H9 (cell line): ENCODE data around the gene PFDN2. TPM values are rescaled to one million over a fixed set of nuclear protein-coding genes. Genes with fewer than 3 reads are reported as not detected.

ENCODE experiments used
- DNase-seq: peaks from one replicate; pipeline ENCODE4 v3.0.0-alpha.2; 2017
- H2AFZ ChIP-seq: one replicate; pipeline ENCODE4 v1.6.1; 2013; ENCODE audit warnings: mild to moderate bottlenecking, low read length, control low read depth, moderate library complexity
- H2AK5ac ChIP-seq: 2 replicates; pipeline ENCODE4 v1.6.1; 2013; ENCODE audit warnings: low read length, control low read depth, mixed read lengths; ENCODE audit not compliant: insufficient read length
- H2BK120ac ChIP-seq: one replicate; pipeline ENCODE4 v1.6.1; 2013; ENCODE audit warnings: low read depth, mild to moderate bottlenecking, low read length, control low read depth, inconsistent platforms; ENCODE audit not compliant: poor library complexity, severe bottlenecking
- H2BK12ac ChIP-seq: 2 replicates; pipeline ENCODE4 v1.6.1; 2013; ENCODE audit warnings: low read length, control low read depth, mixed read lengths, low read depth; ENCODE audit not compliant: insufficient read length
- H2BK15ac ChIP-seq: 2 replicates; pipeline ENCODE4 v1.6.1; 2013; ENCODE audit warnings: low read depth, low read length, control low read depth
- H2BK20ac ChIP-seq: one replicate; pipeline ENCODE4 v1.6.1; 2013; ENCODE audit warnings: low read depth, mild to moderate bottlenecking, low read length, control low read depth, inconsistent platforms; ENCODE audit not compliant: poor library complexity, severe bottlenecking
- H2BK5ac ChIP-seq: 2 replicates; pipeline ENCODE4 v1.6.1; 2013; ENCODE audit warnings: low read length, control low read depth, mixed read lengths; ENCODE audit not compliant: insufficient read length
- H3K14ac ChIP-seq: 2 replicates; pipeline ENCODE4 v1.6.1; 2013; ENCODE audit warnings: low read length, control low read depth; ENCODE audit not compliant: insufficient read depth
- H3K18ac ChIP-seq: 2 replicates; pipeline ENCODE4 v1.6.1; 2013; ENCODE audit warnings: low read depth, mild to moderate bottlenecking, mixed read lengths, low read length, control low read depth; ENCODE audit not compliant: insufficient read length
- H3K23ac ChIP-seq: 2 replicates; pipeline ENCODE4 v1.6.1; 2013; ENCODE audit warnings: low read length, control low read depth, mixed read lengths, low read depth; ENCODE audit not compliant: insufficient read length
- H3K23me2 ChIP-seq: 2 replicates; pipeline ENCODE4 v1.6.1; 2013; ENCODE audit warnings: low read depth, mild to moderate bottlenecking, mixed read lengths, low read length, control low read depth; ENCODE audit not compliant: insufficient read length, poor library complexity, severe bottlenecking
- H3K27ac ChIP-seq: 2 replicates; pipeline ENCODE4 v1.5.1; 2013; ENCODE audit warnings: low read length, control low read depth, mixed read lengths, low read depth; ENCODE audit not compliant: insufficient read length
- H3K27me3 ChIP-seq: 2 replicates; pipeline ENCODE4 v1.6.1; 2013; ENCODE audit warnings: low read length, control low read depth, inconsistent platforms; ENCODE audit not compliant: insufficient read depth
- H3K4ac ChIP-seq: 2 replicates; pipeline ENCODE4 v1.6.1; 2013; ENCODE audit warnings: low read depth, mild to moderate bottlenecking, control low read depth, inconsistent platforms, low read length, moderate library complexity
- H3K4me1 ChIP-seq: 2 replicates; pipeline ENCODE4 v1.6.1; 2013; ENCODE audit warnings: low read length, control low read depth, inconsistent platforms; ENCODE audit not compliant: insufficient read depth
- H3K4me2 ChIP-seq: 2 replicates; pipeline ENCODE4 v1.6.1; 2013; ENCODE audit warnings: low read length, control low read depth, mixed read lengths; ENCODE audit not compliant: insufficient read length, insufficient read depth
- H3K56ac ChIP-seq: 2 replicates; pipeline ENCODE4 v1.6.1; 2013; ENCODE audit warnings: low read depth, mild to moderate bottlenecking, mixed read lengths, low read length, control low read depth; ENCODE audit not compliant: insufficient read length
- H3K79me1 ChIP-seq: 2 replicates; pipeline ENCODE4 v1.6.1; 2013; ENCODE audit warnings: low read depth, mild to moderate bottlenecking, moderate library complexity, low read length, control low read depth, inconsistent platforms; ENCODE audit not compliant: insufficient read depth, poor library complexity, severe bottlenecking
- H3K79me2 ChIP-seq: 2 replicates; pipeline ENCODE4 v1.6.1; 2013; ENCODE audit warnings: low read length, control low read depth, inconsistent platforms; ENCODE audit not compliant: insufficient read depth
- H3K9ac ChIP-seq: 2 replicates; pipeline ENCODE4 v1.6.1; 2013; ENCODE audit warnings: low read length, control low read depth, mixed read lengths; ENCODE audit not compliant: insufficient read length; ENCODE audit errors: extremely low read depth
- H3K9me3 ChIP-seq: one replicate; pipeline ENCODE4 v1.6.1; 2013; ENCODE audit warnings: low read depth, low read length, inconsistent platforms; ENCODE audit not compliant: control insufficient read depth
- H3T11ph ChIP-seq: one replicate; pipeline ENCODE4 v1.6.1; 2013; ENCODE audit warnings: mild to moderate bottlenecking, low read length, control low read depth, inconsistent platforms
- H4K20me1 ChIP-seq: one replicate; pipeline ENCODE4 v1.6.1; 2013; ENCODE audit not compliant: control insufficient read depth, insufficient read length, insufficient read depth
- H4K5ac ChIP-seq: 2 replicates; pipeline ENCODE4 v1.6.1; 2013; ENCODE audit warnings: low read depth, mild to moderate bottlenecking, mixed read lengths, low read length, control low read depth; ENCODE audit not compliant: insufficient read length
- H4K8ac ChIP-seq: replicated peaks from 2 replicates; pipeline ENCODE4 v1.6.1; 2013; ENCODE audit warnings: low read length, control low read depth, mixed read lengths, low read depth; ENCODE audit not compliant: insufficient read length
- H4K91ac ChIP-seq: 2 replicates; pipeline ENCODE4 v1.6.1; 2013; ENCODE audit warnings: low read depth, mild to moderate bottlenecking, moderate library complexity, mixed read lengths, low read length, control low read depth; ENCODE audit not compliant: insufficient read length
- H3K27ac Mint-ChIP-seq, 3 experiments: 2 replicates in 2 of 3; 3 replicates in 1 of 3; pipeline ENCODE4 v1.8.0; 2020 to 2021; ENCODE audit warnings: mixed read lengths in 3 of 3, mild to moderate bottlenecking in 1 of 3, moderate library complexity in 1 of 3
- H3K27me3 Mint-ChIP-seq: 2 replicates; pipeline ENCODE4 v1.8.0; 2021; ENCODE audit warnings: low read depth, mild to moderate bottlenecking, moderate library complexity, mixed read lengths
- H3K36me3 Mint-ChIP-seq, 3 experiments: 2 replicates in 2 of 3; 3 replicates in 1 of 3; pipeline ENCODE4 v1.8.0; 2020 to 2021; ENCODE audit warnings: low read depth in 3 of 3, mixed read lengths in 3 of 3; ENCODE audit not compliant: insufficient read depth in 1 of 3
- H3K4me1 Mint-ChIP-seq, 2 experiments: 2 replicates each; pipeline ENCODE4 v1.8.0; 2020; ENCODE audit warnings: mixed read lengths in 2 of 2
- H3K4me3 Mint-ChIP-seq, 2 experiments: 2 replicates in 1 of 2; 3 replicates in 1 of 2; pipeline ENCODE4 v1.8.0; 2020 to 2021; ENCODE audit warnings: mild to moderate bottlenecking in 2 of 2, mixed read lengths in 2 of 2, moderate library complexity in 1 of 2
- H3K9me3 Mint-ChIP-seq, 2 experiments: 2 replicates in 1 of 2; 3 replicates in 1 of 2; pipeline ENCODE4 v1.8.0; 2020; ENCODE audit warnings: mild to moderate bottlenecking in 2 of 2, mixed read lengths in 2 of 2, moderate library complexity in 1 of 2
- CTCF ChIP-seq: fragments of 200-600 bp; sonication (generic); conservative IDR thresholded peaks from 3 replicates; pipeline ENCODE4 v1.8.0; 2021; ENCODE audit warnings: antibody characterized with exemption, mild to moderate bottlenecking
- WGBS: extraction: QIAGEN DNeasy Blood & Tissue Kit; methylation state at CpG from one replicate; pipeline ENCODE4 v1.1.7; 2013; ENCODE audit warnings: missing lambda C conversion rate, low lambda C conversion rate, mixed read lengths; ENCODE audit not compliant: insufficient read length; ENCODE audit errors: extremely low coverage; 5-methylcytosine and 5-hydroxymethylcytosine counted together
- total RNA-seq: library from RNA; stranded (reverse); gene quantifications from 2 replicates; pipeline ENCODE4 v1.2.1, GENCODE V29; 2021

The PFDN2 gene
- total RNA-seq, 1 experiment from 2014 or later, result 71.8 TPM

GRCh38 chr1:161165742-161166668, 48.2 kb upstream of the PFDN2 start, which contains the start of gene PPOX:
Gene PPOX (plus strand): TSS chr1:161166426. CDS start chr1:161166848, 422 bp downstream.
- H3K14ac ChIP-seq, result peak within 1 kb of the TSS; percentile 32; the same call in 1 of the 2 replicates
- no peaks in the 10 kb centered on the region for H3K9me3 ChIP-seq
- no peak within 1 kb of the TSS for H4K91ac ChIP-seq
- H2BK15ac ChIP-seq, result no peak within 1 kb of the TSS
- no peaks in the 10 kb centered on the region for H3K4me1 ChIP-seq
- H4K5ac ChIP-seq, result no peak within 1 kb of the TSS
- no peak within 1 kb of the TSS for H3K23ac ChIP-seq
- no peak within 1 kb of the TSS for H3T11ph ChIP-seq
- H3K27ac Mint-ChIP-seq, result peak within 1 kb of the TSS; percentile 79 to 98 (median 97)
- peak; percentile 60 for TF ChIP-seq CTCF
- H4K8ac ChIP-seq, result no peak within 1 kb of the TSS
- peaks cover 11% of the 10 kb centered on the region for H3K23me2 ChIP-seq
- H3K27ac ChIP-seq, result no peak within 1 kb of the TSS
- H2BK12ac ChIP-seq, result no peak within 1 kb of the TSS
- peaks cover 24 to 62% (median 54%) of the 10 kb centered on the region in 3 experiments for H3K36me3 Mint-ChIP-seq
- H3K79me2 ChIP-seq, result no peaks in the 10 kb centered on the region
- no peak within 1 kb of the TSS for H3K56ac ChIP-seq
- H3K9me3 Mint-ChIP-seq, result no peaks in the 10 kb centered on the region
- H3K4me2 ChIP-seq, result peak within 1 kb of the TSS; percentile 70
- H3K4ac ChIP-seq, result no peak within 1 kb of the TSS
- H2BK120ac ChIP-seq, result no peak within 1 kb of the TSS
- no peak within 1 kb of the TSS for H2BK20ac ChIP-seq
- H2BK5ac ChIP-seq, result no peak within 1 kb of the TSS
- H2AK5ac ChIP-seq, result no peak within 1 kb of the TSS
- no peaks in the 10 kb centered on the region for H3K79me1 ChIP-seq
- DNase-seq, result peak; percentile 99
- H3K9ac ChIP-seq, result peak within 1 kb of the TSS; percentile 64
- H2AFZ ChIP-seq, result no peak within 1 kb of the TSS
- H3K27me3 ChIP-seq, result no peaks in the 10 kb centered on the region
- H3K4me1 Mint-ChIP-seq, result peaks cover 17 to 22% of the 10 kb centered on the region in 2 experiments
- peak within 1 kb of the TSS; percentile 84 for H3K18ac ChIP-seq
- no peaks in the 10 kb centered on the region; the same call in 1 of the 2 replicates for H3K27me3 Mint-ChIP-seq
- no CpG with 5 or more reads among the region's 54 CpGs for WGBS
- H3K4me3 Mint-ChIP-seq, result peak within 1 kb of the TSS; percentile 90
- H4K20me1 ChIP-seq, result no peaks in the 10 kb centered on the region
